ENCODE measurements around the gene TKTL1.

TKTL1 gene

DNA sequence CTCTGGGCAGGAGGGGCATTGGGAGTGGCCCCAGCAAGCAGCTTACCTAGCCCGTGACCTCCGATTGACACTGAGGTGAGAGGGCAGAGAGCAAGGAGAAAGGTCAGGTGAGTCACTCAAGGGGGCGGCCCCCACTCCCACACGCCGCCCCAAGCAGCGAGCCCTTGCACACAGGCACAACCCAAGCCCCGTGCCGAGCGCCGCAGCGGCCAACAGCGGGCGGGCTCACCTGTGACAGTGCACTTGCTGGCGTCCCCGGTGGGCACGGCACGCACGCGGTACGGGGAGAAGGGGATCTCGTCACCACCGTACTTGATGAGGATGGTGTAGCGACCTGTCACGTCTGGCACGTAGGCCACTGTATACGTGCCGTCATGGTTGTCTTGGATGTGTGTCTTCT is 61.6 kb downstream of the TKTL1 start:
- no peak for TF ChIP-seq ZFX (IDR thresholded peaks at IDR 0.05)
- TF ChIP-seq, protein P1, sequence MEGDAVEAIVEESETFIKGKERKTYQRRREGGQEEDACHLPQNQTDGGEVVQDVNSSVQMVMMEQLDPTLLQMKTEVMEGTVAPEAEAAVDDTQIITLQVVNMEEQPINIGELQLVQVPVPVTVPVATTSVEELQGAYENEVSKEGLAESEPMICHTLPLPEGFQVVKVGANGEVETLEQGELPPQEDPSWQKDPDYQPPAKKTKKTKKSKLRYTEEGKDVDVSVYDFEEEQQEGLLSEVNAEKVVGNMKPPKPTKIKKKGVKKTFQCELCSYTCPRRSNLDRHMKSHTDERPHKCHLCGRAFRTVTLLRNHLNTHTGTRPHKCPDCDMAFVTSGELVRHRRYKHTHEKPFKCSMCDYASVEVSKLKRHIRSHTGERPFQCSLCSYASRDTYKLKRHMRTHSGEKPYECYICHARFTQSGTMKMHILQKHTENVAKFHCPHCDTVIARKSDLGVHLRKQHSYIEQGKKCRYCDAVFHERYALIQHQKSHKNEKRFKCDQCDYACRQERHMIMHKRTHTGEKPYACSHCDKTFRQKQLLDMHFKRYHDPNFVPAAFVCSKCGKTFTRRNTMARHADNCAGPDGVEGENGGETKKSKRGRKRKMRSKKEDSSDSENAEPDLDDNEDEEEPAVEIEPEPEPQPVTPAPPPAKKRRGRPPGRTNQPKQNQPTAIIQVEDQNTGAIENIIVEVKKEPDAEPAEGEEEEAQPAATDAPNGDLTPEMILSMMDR (conservative IDR thresholded peaks at IDR 0.05): no peak
- H3K27ac ChIP-seq: no peak overlapping the region

- H3K27ac ChIP-seq: no peak overlapping the region
Measured at GRCh38 chrX:154358011-154358410, 62.4 kb downstream of the TKTL1 start.

GRCh38 chrX:154358829-154359228 is 63.2 kb downstream of the TKTL1 start:
- no peak for TF ChIP-seq ZFX (IDR thresholded peaks at IDR 0.05)
- TF ChIP-seq, protein P1 (conservative IDR thresholded peaks at IDR 0.05): no peak
- H3K27ac ChIP-seq: no peak overlapping the region

More at GRCh38 chrX:154358011-154358410, 62.4 kb downstream of the TKTL1 start:
- no peak for TF ChIP-seq ZFX (IDR thresholded peaks at IDR 0.05)
- TF ChIP-seq, protein P1 (conservative IDR thresholded peaks at IDR 0.05): no peak

- H3K27ac ChIP-seq: no peak overlapping the region
Measured at GRCh38 chrX:154359362-154360154, 64.0 kb downstream of the TKTL1 start.

GRCh38 chrX:154360155-154360713 is 64.6 kb downstream of the TKTL1 start:
- no peak overlapping the region for H3K27ac ChIP-seq
- TF ChIP-seq, protein P1 (conservative IDR thresholded peaks at IDR 0.05): no peak
- TF ChIP-seq ZFX (IDR thresholded peaks at IDR 0.05): no peak

More at GRCh38 chrX:154359362-154360154, 64.0 kb downstream of the TKTL1 start:
- no peak for TF ChIP-seq ZFX (IDR thresholded peaks at IDR 0.05)
- TF ChIP-seq, protein P1 (conservative IDR thresholded peaks at IDR 0.05): no peak

- no peak overlapping the region for H3K27ac ChIP-seq
- no peak for TF ChIP-seq ZFX (IDR thresholded peaks at IDR 0.05)
- TF ChIP-seq, protein P1 (conservative IDR thresholded peaks at IDR 0.05): no peak
Measured at GRCh38 chrX:154362085-154362742, 66.6 kb downstream of the TKTL1 start.
